ENCODE data around the gene MTERF4. TPM values are rescaled to one million over a fixed set of nuclear protein-coding genes. Genes with fewer than 3 reads are reported as not detected.

The MTERF4 gene
- total and polyA plus RNA-seq, 2 of the 8 experiments (the other 6 are each of a cell fraction or from before 2014, with no cell fraction given), result 25.9 to 28.5 TPM

DNA sequence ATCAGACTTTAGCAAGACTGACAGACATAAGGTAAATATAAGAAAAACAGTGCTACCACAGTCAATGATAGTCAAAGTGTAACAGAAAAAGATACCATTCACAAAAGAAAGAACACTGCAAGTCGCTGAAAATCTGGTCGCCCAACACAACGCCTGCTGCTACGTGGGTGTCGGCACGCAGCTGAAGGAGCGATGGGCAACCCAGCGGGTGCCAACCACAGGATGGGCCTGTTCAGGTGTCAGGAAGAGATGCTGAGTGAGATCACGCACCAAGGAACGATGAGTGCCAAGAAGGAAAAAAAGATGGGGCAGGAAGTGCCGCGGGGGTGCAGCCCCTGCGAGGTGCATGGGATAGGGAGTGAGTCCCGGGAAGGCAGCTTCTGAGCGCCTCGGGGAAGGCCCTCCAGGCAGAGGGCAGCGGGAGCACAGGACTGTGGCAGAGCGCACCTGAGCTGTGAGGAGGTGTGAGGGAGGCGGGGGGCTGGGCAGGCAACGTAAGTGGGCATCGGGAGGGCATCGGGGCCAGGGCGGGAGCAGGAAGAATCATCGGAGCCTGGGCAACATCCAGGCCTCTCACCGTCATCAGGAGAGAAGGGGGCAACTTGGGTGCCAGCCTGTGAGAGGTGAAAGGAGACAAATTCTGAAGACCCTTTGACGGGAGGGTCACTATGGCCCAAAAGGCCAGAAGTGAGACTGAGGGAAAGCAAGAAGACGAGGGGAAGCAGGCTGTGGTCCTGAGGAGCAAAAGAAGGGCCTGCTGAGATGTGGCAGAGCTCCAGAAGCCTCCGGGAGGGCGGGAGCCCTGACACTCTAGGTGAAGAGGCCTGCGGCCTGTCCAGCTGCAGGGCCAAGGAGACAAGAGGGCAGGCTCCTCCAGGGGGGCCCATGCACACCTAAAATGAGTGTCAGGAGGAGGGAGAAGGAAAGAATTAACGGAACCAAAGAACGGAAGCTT lies 14.8 kb upstream of the MTERF4 start (continued):
- no peak for TF ChIP-seq SUZ12 (IDR thresholded peaks at IDR 0.05; ENCODE audit: low read length)
- no peak for TF ChIP-seq BACH1 (IDR thresholded peaks at IDR 0.05; ENCODE audit: low read length)
- no peak for TF ChIP-seq CBX5 (IDR thresholded peaks at IDR 0.05; ENCODE audit: low read depth, low read length)
- TF ChIP-seq, protein P1, sequence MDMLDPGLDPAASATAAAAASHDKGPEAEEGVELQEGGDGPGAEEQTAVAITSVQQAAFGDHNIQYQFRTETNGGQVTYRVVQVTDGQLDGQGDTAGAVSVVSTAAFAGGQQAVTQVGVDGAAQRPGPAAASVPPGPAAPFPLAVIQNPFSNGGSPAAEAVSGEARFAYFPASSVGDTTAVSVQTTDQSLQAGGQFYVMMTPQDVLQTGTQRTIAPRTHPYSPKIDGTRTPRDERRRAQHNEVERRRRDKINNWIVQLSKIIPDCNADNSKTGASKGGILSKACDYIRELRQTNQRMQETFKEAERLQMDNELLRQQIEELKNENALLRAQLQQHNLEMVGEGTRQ (IDR thresholded peaks at IDR 0.05; ENCODE audit: low read length), result no peak
- TF ChIP-seq RBBP5 (IDR thresholded peaks at IDR 0.05; ENCODE audit: borderline replicate concordance, low read depth, low read length), result no peak
- no peak for TF ChIP-seq MAFK (IDR thresholded peaks at IDR 0.05; ENCODE audit: low read depth, low read length)

Measured in H1 (cell line).